ENCODE measurements around the gene BCL2A1. TPM values are rescaled to one million over a fixed set of nuclear protein-coding genes. Genes with fewer than 3 reads are reported as not detected.

Gene BCL2A1
- total RNA-seq, 1 donor from 2014 or later, result 0.30 TPM

- intact Hi-C loops (cut with micrococcal nuclease), result no loop called here
- Histone ChIP-seq H3K4me1 (no peaks in the 10 kb centered on the region), H3K36me3 (no peaks in the 10 kb centered on the region), H3K4me3 (no peak overlapping the region), H3K27me3 (ENCODE audit: low read depth) (peaks cover 8% of the 10 kb centered on the region), H3K27ac (replicated peaks) (no peak overlapping the region), H3K9me3 (replicated peaks) (no peaks in the 10 kb centered on the region)
- DNase-seq, result no peak
- TF ChIP-seq CTCF (IDR thresholded peaks at IDR 0.05; ENCODE audit: borderline replicate concordance), result no peak
Observed at GRCh38 chr15:79953951-79954444, 17.0 kb downstream of the BCL2A1 start.

- no peak overlapping the region for H3K27ac ChIP-seq (replicated peaks)
- peaks cover 8% of the 10 kb centered on the region for H3K27me3 ChIP-seq (ENCODE audit: low read depth)
- intact Hi-C loops (cut with micrococcal nuclease), result no loop called here
- H3K4me1 ChIP-seq, result no peaks in the 10 kb centered on the region
- H3K36me3 ChIP-seq, result no peaks in the 10 kb centered on the region
- no peak for DNase-seq
- no peak overlapping the region for H3K4me3 ChIP-seq
- TF ChIP-seq CTCF (IDR thresholded peaks at IDR 0.05; ENCODE audit: borderline replicate concordance), result no peak
- H3K9me3 ChIP-seq (replicated peaks), result no peaks in the 10 kb centered on the region
Observed at GRCh38 chr15:79952329-79952728, 18.7 kb downstream of the BCL2A1 start.

- Histone ChIP-seq H3K27ac (replicated peaks) (no peak overlapping the region), H3K4me1 (no peaks in the 10 kb centered on the region), H3K36me3 (no peaks in the 10 kb centered on the region), H3K27me3 (ENCODE audit: low read depth) (peaks cover 15% of the 10 kb centered on the region), H3K4me3 (no peak overlapping the region), H3K9me3 (replicated peaks) (no peaks in the 10 kb centered on the region)
- no peak for TF ChIP-seq CTCF (IDR thresholded peaks at IDR 0.05; ENCODE audit: borderline replicate concordance)
- intact Hi-C loops (cut with micrococcal nuclease), result no loop called here
- DNase-seq, result no peak
Observed at GRCh38 chr15:79950247-79950646, 20.7 kb downstream of the BCL2A1 start.

- H3K27me3 ChIP-seq (ENCODE audit: low read depth), result peaks cover 27% of the 10 kb centered on the region
- H3K36me3 ChIP-seq, result no peaks in the 10 kb centered on the region
- H3K4me1 ChIP-seq, result no peaks in the 10 kb centered on the region
- H3K9me3 ChIP-seq (replicated peaks), result no peaks in the 10 kb centered on the region
- TF ChIP-seq CTCF (IDR thresholded peaks at IDR 0.05; ENCODE audit: borderline replicate concordance), result no peak
- H3K27ac ChIP-seq (replicated peaks), result no peak overlapping the region
- H3K4me3 ChIP-seq, result no peak overlapping the region
- intact Hi-C loops (cut with micrococcal nuclease), result no loop called here
- DNase-seq, result no peak
Observed at GRCh38 chr15:79948761-79949160, 22.2 kb downstream of the BCL2A1 start.

GRCh38 chr15:79948095-79948695 is 22.8 kb downstream of the BCL2A1 start:
- Histone ChIP-seq H3K36me3 (no peaks in the 10 kb centered on the region), H3K27me3 (ENCODE audit: low read depth) (peaks cover 33% of the 10 kb centered on the region), H3K27ac (replicated peaks) (no peak overlapping the region), H3K4me1 (no peaks in the 10 kb centered on the region), H3K9me3 (replicated peaks) (no peaks in the 10 kb centered on the region), H3K4me3 (no peak overlapping the region)
- no peak for TF ChIP-seq CTCF (IDR thresholded peaks at IDR 0.05; ENCODE audit: borderline replicate concordance)
- DNase-seq, result no peak
- intact Hi-C loops (cut with micrococcal nuclease), result no loop called here

All from left ventricle myocardium inferior (tissue), 1 donor.